Stimulated activated CD4-positive, alpha-beta T cell treated with anti-CD3 and anti-CD28 coated beads, Interleukin-4, amount 100 ng/mL, for 4 hours (primary cell): Measurements from ENCODE around the gene SLC2A6.

Experiments
- DNase-seq, 2 experiments: peaks; one replicate each; pipeline ENCODE4 v3.0.0-alpha.2; 2020

The SLC2A6 gene

GRCh38 chr9:133430244-133430643, 48.7 kb downstream of the SLC2A6 start:
- no peak for DNase-seq

GRCh38 chr9:133429641-133430161, 49.2 kb downstream of the SLC2A6 start:
- peak in 1 of 2 experiments; percentile 20 for DNase-seq

- DNase-seq, result no peak
These were observed 49.7 kb downstream of the SLC2A6 start for GRCh38 chr9:133429214-133429613.

GRCh38 chr9:133428617-133429101, 50.2 kb downstream of the SLC2A6 start:
- no peak for DNase-seq

GRCh38 chr9:133427658-133428348, 51.1 kb downstream of the SLC2A6 start:
- DNase-seq, result no peak

- DNase-seq, result no peak
These were observed 52.9 kb downstream of the SLC2A6 start for GRCh38 chr9:133426011-133426410.

GRCh38 chr9:133425049-133425632, 53.8 kb downstream of the SLC2A6 start:
- no peak for DNase-seq

- no peak for DNase-seq
These were observed 54.7 kb downstream of the SLC2A6 start for GRCh38 chr9:133424187-133424586.

GRCh38 chr9:133423216-133423615, 55.7 kb downstream of the SLC2A6 start:
- no peak for DNase-seq

- DNase-seq, result no peak
These were observed 57.0 kb downstream of the SLC2A6 start, which contains the start of gene ADAMTS13 for GRCh38 chr9:133421615-133422542. ADAMTS13 (plus strand) TSS chr9:133422367; CDS start chr9:133422444, 77 bp downstream.
